IMR-90 (cell line): ENCODE results near the gene RNFT2. TPM values are rescaled to one million over a fixed set of nuclear protein-coding genes. Genes with fewer than 3 reads are reported as not detected.

Experiments
- ATAC-seq: fragments of 200-7000 bp; cut with Tn5 transposase; 2 replicates; pipeline ENCODE4 v1.9.1; 2020; ENCODE audit warnings: low read depth, mild to moderate bottlenecking, moderate library complexity
- BruUV-seq: library from RNA; stranded (reverse); fragments of 400-500 nt; replicated peaks from 2 replicates; lab custom pipeline; 2021; lab: Mats Ljungman, UMichigan
- CTCF ChIA-PET: fragments of 300-600 bp; formaldehyde crosslinking; extraction: SDS; loops from one replicate; lab custom pipeline; 2021; ENCODE audit warnings: antibody characterized with exemption; lab: Yijun Ruan, JAX
- POLR2A ChIA-PET: fragments of 300-600 bp; sonication (Branson Sonifier 250); formaldehyde crosslinking; loops from one replicate; lab custom pipeline; 2022; ENCODE audit warnings: antibody characterized with exemption; ENCODE audit not compliant: unreplicated experiment; lab: Charles Lee
- DNase-seq: peaks from one replicate; pipeline ENCODE4 v3.0.0; 2013
- H2AFZ ChIP-seq: replicated peaks from 2 replicates; pipeline ENCODE3; 2013; ENCODE audit warnings: low read length, mild to moderate bottlenecking; ENCODE audit not compliant: poor library complexity
- H2AK5ac ChIP-seq: 2 replicates; pipeline ENCODE4 v1.6.1; 2013; ENCODE audit warnings: low read depth, low read length, inconsistent platforms
- H2AK9ac ChIP-seq: replicated peaks from 2 replicates; pipeline ENCODE3; 2013; ENCODE audit warnings: mild to moderate bottlenecking, low read depth, low read length, moderate library complexity; ENCODE audit not compliant: poor library complexity
- H2BK120ac ChIP-seq: 2 replicates; pipeline ENCODE4 v1.6.1; 2013; ENCODE audit warnings: low read depth, low read length, inconsistent platforms
- H2BK15ac ChIP-seq: 3 replicates; pipeline ENCODE4 v1.6.1; 2013; ENCODE audit warnings: low read depth, low read length, inconsistent platforms
- H2BK20ac ChIP-seq: 2 replicates; pipeline ENCODE4 v1.6.1; 2013; ENCODE audit warnings: low read depth, mild to moderate bottlenecking, inconsistent platforms, low read length, moderate library complexity
- H2BK5ac ChIP-seq: 2 replicates; pipeline ENCODE4 v1.6.1; 2013; ENCODE audit warnings: mild to moderate bottlenecking, low read depth, low read length, inconsistent platforms; ENCODE audit not compliant: poor library complexity, severe bottlenecking
- H3K14ac ChIP-seq: replicated peaks from 2 replicates; pipeline ENCODE4 v1.6.1; 2013; ENCODE audit warnings: low read depth, low read length, inconsistent platforms
- H3K18ac ChIP-seq: 2 replicates; pipeline ENCODE4 v1.6.1; 2013; ENCODE audit warnings: low read depth, low read length, control low read depth
- H3K23ac ChIP-seq: 2 replicates; pipeline ENCODE4 v1.6.1; 2013; ENCODE audit warnings: low read depth, low read length, inconsistent platforms
- H3K27ac ChIP-seq: 2 replicates; pipeline ENCODE4 v1.5.1; 2013; ENCODE audit warnings: mild to moderate bottlenecking, control low read depth, low read length; ENCODE audit not compliant: insufficient read depth
- H3K27me3 ChIP-seq: 2 replicates; pipeline ENCODE4 v1.6.1; 2013; ENCODE audit warnings: low read length; ENCODE audit not compliant: control insufficient read depth, insufficient read depth
- H3K36me3 ChIP-seq: 2 replicates; pipeline ENCODE4 v1.6.1; 2013; ENCODE audit warnings: low read length, mixed read lengths; ENCODE audit not compliant: control insufficient read depth, insufficient read depth
- H3K4ac ChIP-seq: 2 replicates; pipeline ENCODE4 v1.6.1; 2013; ENCODE audit warnings: low read depth, low read length, inconsistent platforms
- H3K4me1 ChIP-seq: 2 replicates; pipeline ENCODE4 v1.6.1; 2013; ENCODE audit warnings: low read length, mixed read lengths; ENCODE audit not compliant: control insufficient read depth, insufficient read depth
- H3K4me2 ChIP-seq: 2 replicates; pipeline ENCODE4 v1.6.1; 2013; ENCODE audit warnings: low read depth, mild to moderate bottlenecking, control low read depth, low read length, moderate library complexity
- H3K4me3 ChIP-seq: 2 replicates; pipeline ENCODE4 v1.5.1; 2013; ENCODE audit warnings: low read depth, mild to moderate bottlenecking, control low read depth, low read length, moderate library complexity; ENCODE audit not compliant: insufficient read depth
- H3K56ac ChIP-seq: 2 replicates; pipeline ENCODE4 v1.6.1; 2013; ENCODE audit warnings: low read length, inconsistent platforms; ENCODE audit not compliant: insufficient read depth; ENCODE audit errors: extremely low read depth
- H3K79me1 ChIP-seq, 2 experiments: 2 replicates each; pipeline ENCODE4 v1.6.1; 2013; ENCODE audit warnings: low read length in 2 of 2, inconsistent platforms in 1 of 2, low read depth in 1 of 2
- H3K9ac ChIP-seq: 2 replicates; pipeline ENCODE4 v1.6.1; 2013; ENCODE audit warnings: low read depth, low read length, control low read depth
- H3K9me1 ChIP-seq: 2 replicates; pipeline ENCODE4 v1.6.1; 2013; ENCODE audit warnings: low read length, inconsistent platforms; ENCODE audit not compliant: insufficient read depth
- H3K9me3 ChIP-seq: 2 replicates; pipeline ENCODE4 v1.6.1; 2013; ENCODE audit warnings: low read length; ENCODE audit not compliant: control insufficient read depth, insufficient read depth
- H4K20me1 ChIP-seq: 2 replicates; pipeline ENCODE4 v1.6.1; 2013; ENCODE audit warnings: low read length, inconsistent platforms; ENCODE audit not compliant: insufficient read depth
- H4K5ac ChIP-seq: 2 replicates; pipeline ENCODE4 v1.6.1; 2013; ENCODE audit warnings: mild to moderate bottlenecking, low read depth, low read length, control low read depth
- H4K8ac ChIP-seq, 2 experiments: 2 replicates each; pipeline ENCODE4 v1.6.1; 2013; ENCODE audit warnings: low read depth in 2 of 2, low read length in 2 of 2, control low read depth in 1 of 2, inconsistent platforms in 1 of 2
- H4K91ac ChIP-seq: 2 replicates; pipeline ENCODE4 v1.6.1; 2013; ENCODE audit warnings: low read depth, low read length, inconsistent platforms; ENCODE audit not compliant: insufficient read depth
- CEBPB ChIP-seq: IDR thresholded peaks from 2 replicates; pipeline ENCODE4 v1.6.1; 2012; ENCODE audit warnings: low read depth, low read length, improper control_type of control experiment
- CHD1 ChIP-seq: IDR thresholded peaks from 2 replicates; pipeline ENCODE4 v1.6.1; 2012; ENCODE audit warnings: low read depth, low read length, improper control_type of control experiment
- CTCF ChIP-seq: conservative IDR thresholded peaks from 2 replicates; pipeline ENCODE4 v1.5.1; 2012; ENCODE audit warnings: mild to moderate bottlenecking, low read depth, low read length, improper control_type of control experiment
- ELK1 ChIP-seq: fragments of 150-350 bp; IDR thresholded peaks from 2 replicates; pipeline ENCODE4 v1.6.1; 2016; ENCODE audit warnings: low read depth, mild to moderate bottlenecking, low read length, moderate library complexity, borderline replicate concordance
- MAFK ChIP-seq: IDR thresholded peaks from 2 replicates; pipeline ENCODE4 v1.6.1; 2012; ENCODE audit warnings: low read depth, low read length, improper control_type of control experiment
- MAZ ChIP-seq: IDR thresholded peaks from 2 replicates; pipeline ENCODE4 v1.6.1; 2012; ENCODE audit warnings: low read depth, mild to moderate bottlenecking, low read length, improper control_type of control experiment, moderate library complexity, borderline replicate concordance
- MXI1 ChIP-seq: IDR thresholded peaks from 2 replicates; pipeline ENCODE4 v1.6.1; 2012; ENCODE audit warnings: low read depth, mild to moderate bottlenecking, low read length, moderate library complexity, borderline replicate concordance
- NFE2L2 ChIP-seq: fragments of 150-350 bp; IDR thresholded peaks from 2 replicates; pipeline ENCODE4 v1.6.1; 2016; ENCODE audit warnings: low read depth, mild to moderate bottlenecking, low read length
- POLR2A ChIP-seq: IDR thresholded peaks from 2 replicates; pipeline ENCODE4 v1.6.1; 2012; ENCODE audit warnings: mild to moderate bottlenecking, low read depth, low read length
- RAD21 ChIP-seq: IDR thresholded peaks from 2 replicates; pipeline ENCODE4 v1.6.1; 2012; ENCODE audit warnings: low read length, improper control_type of control experiment
- SMC3 ChIP-seq: fragments of 150-350 bp; IDR thresholded peaks from 2 replicates; pipeline ENCODE4 v1.6.1; 2016; ENCODE audit warnings: low read depth, mild to moderate bottlenecking, antibody characterized with exemption, low read length, moderate library complexity
- USF2 ChIP-seq: fragments of 150-350 bp; IDR thresholded peaks from 2 replicates; pipeline ENCODE4 v1.6.1; 2017; ENCODE audit warnings: mild to moderate bottlenecking, antibody characterized with exemption, low read length, low read depth
- WGBS, 2 experiments: methylation state at CpG; one replicate each; pipeline versions ENCODE4 v1.1.5 to v1.1.7; 2013; ENCODE audit warnings: missing lambda C conversion rate in 2 of 2; ENCODE audit not compliant: insufficient read length in 1 of 2; ENCODE audit errors: extremely low coverage in 2 of 2; 5-methylcytosine and 5-hydroxymethylcytosine counted together
- dilution Hi-C: fragments of 300-500 bp; cut with HindIII; formaldehyde crosslinking; loops from one replicate; pipeline ENCODE4 v1.14.3; 2018; ENCODE audit warnings: low sequenced_read_pairs; ENCODE audit not compliant: unreplicated experiment
- in situ Hi-C: fragments of 300-500 bp; cut with MboI; formaldehyde crosslinking; loops from 3 replicates; pipeline ENCODE4 v1.14.3; 2019; ENCODE audit warnings: low sequenced_read_pairs, inconsistent platforms, mixed read lengths
- intact Hi-C: fragments of 100-400 bp; cut with micrococcal nuclease; formaldehyde crosslinking; loops from 2 replicates; pipeline ENCODE4 v1.10.0; 2022
- polyA plus RNA-seq, 3 experiments: library from polyadenylated mRNA; depleted of rRNA; stranded (reverse); fragments of >200 nt; gene quantifications; 2 replicates each; pipeline ENCODE4 v1.2.3, GENCODE V29; 2012; ENCODE audit warnings: low replicate concordance in 1 of 3
- total RNA-seq: library from RNA; depleted of rRNA; stranded (reverse); fragments of >200 nt; gene quantifications from 2 replicates; pipeline ENCODE4 v1.2.3, GENCODE V29; 2012

RNFT2 gene
- total and polyA plus RNA-seq, 2 of the 4 experiments (the other 2 are of a cell fraction) = 1.6 to 2.3 TPM

GRCh38 chr12:116794725-116795124 lies 56.6 kb downstream of the RNFT2 start:
- Histone ChIP-seq H4K91ac (no peak overlapping the region), H3K36me3 (no peaks in the 10 kb centered on the region), H3K9ac (no peak overlapping the region), H3K9me3 (no peaks in the 10 kb centered on the region), H3K4me3 (no peak overlapping the region), H3K79me1 (no peaks in the 10 kb centered on the region), H4K20me1 (no peaks in the 10 kb centered on the region), H3K4ac (no peak overlapping the region), H2BK5ac (no peak overlapping the region), H3K9me1 (no peaks in the 10 kb centered on the region), H2BK20ac (no peak overlapping the region), H4K8ac (no peak overlapping the region), H3K56ac (no peak overlapping the region), H3K27ac (no peak overlapping the region), H4K5ac (no peak overlapping the region), H2AFZ (no peak overlapping the region), H2AK5ac (no peak overlapping the region), H3K18ac (no peak overlapping the region), H3K4me1 (no peaks in the 10 kb centered on the region; the same call in 1 of the 2 replicates), H2AK9ac (no peak overlapping the region), H2BK15ac (no peak overlapping the region), H3K14ac (no peak overlapping the region), H3K4me2 (no peak overlapping the region), H3K27me3 (no peaks in the 10 kb centered on the region), H3K23ac (no peak overlapping the region), H2BK120ac (no peak overlapping the region)
- no peak for ATAC-seq
- BruUV-seq = no TSS peak
- dilution Hi-C loops (no loop called here), in situ Hi-C loops (no loop called here), intact Hi-C loops (no loop called here)
- ChIA-PET CTCF (no interaction called here), POLR2A (no interaction called here)
- TF ChIP-seq NFE2L2 (no peak), POLR2A (no peak), CEBPB (no peak), ELK1 (no peak), CHD1 (no peak), USF2 (no peak), MAFK (no peak), CTCF (no peak), MXI1 (no peak), RAD21 (no peak), MAZ (no peak), SMC3 (no peak)
- no CpG with 5 or more reads among the region's 4 CpGs for WGBS, 2 experiments
- no peak for DNase-seq
